Skin of body (tissue), 2 donors: Measurements from ENCODE around the gene ELFN1. TPM values are rescaled to one million over a fixed set of nuclear protein-coding genes. Genes with fewer than 3 reads are reported as not detected.
"Not testable (repeated sequence)": the region's sequence is repeated elsewhere in the genome, so short reads cannot be mapped to it uniquely, and the experiment has no call there.

Experiments used
- DNase-seq: peaks from one replicate; lab custom pipeline; 2025; lab: John Stamatoyannopoulos, UW
- total RNA-seq: library from RNA; depleted of rRNA; stranded (reverse); fragments of >200 nt; gene quantifications from one replicate; pipeline ENCODE4 v1.2.3, GENCODE V29; 2014

ELFN1 gene
- total RNA-seq, 1 donor from 2014 or later, result 3.1 TPM

- DNase-seq, result no peak
Observed at GRCh38 chr7:1707756-1708595, 37.9 kb downstream of the ELFN1 start.

DNA sequence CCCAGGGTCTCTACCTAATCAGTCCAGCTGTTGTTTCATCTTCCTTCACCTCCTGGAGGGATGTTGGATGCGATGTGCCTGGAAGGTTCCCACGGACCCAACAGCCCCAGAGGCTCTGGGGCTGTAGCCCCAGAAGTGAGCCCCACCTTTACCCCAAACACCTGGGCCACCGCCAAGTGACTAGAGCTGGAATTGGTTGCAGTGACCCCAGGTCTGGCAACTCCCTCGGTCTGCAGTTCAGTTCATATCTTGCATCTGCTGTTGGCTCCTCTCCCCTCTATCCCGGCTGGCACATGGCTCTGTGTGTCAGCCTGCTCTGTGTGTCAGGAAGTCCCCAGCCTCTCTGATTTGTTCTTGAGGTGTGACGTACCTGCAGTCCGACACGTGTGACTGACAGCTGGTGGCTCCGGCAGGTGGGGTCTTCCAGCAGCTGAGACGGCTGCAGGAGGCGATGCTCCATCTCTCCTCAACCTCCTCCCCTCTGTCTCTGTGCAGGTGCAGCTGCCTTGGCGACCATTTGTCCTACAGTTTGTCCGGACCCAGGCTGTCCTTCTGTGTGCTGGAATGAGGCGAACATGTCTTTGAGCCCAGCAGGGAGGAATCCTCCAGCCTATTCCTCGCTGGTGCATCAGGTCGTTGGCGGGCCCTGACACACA, 38.6 kb downstream of the ELFN1 start:
- DNase-seq, result no peak

DNA sequence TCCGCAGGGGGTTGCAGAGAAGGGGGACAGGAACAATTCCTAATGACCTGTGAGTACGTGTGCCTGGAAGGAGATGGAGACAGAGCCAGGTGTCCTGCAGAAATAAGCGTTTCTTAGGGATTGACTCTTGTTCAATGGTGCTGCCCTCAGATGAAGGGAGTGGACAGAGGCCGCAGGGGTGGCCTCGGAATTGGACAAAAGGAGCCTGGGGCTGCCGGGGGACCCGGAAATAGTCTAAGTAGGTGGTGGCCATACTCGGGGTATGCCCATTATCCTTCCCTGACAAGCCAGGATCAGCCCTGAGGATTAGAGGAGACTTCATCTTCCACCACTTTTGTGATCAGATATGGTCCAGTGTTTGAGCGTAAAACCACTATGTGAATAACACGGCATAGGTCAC, 39.2 kb downstream of the ELFN1 start:
- no peak for DNase-seq

DNA sequence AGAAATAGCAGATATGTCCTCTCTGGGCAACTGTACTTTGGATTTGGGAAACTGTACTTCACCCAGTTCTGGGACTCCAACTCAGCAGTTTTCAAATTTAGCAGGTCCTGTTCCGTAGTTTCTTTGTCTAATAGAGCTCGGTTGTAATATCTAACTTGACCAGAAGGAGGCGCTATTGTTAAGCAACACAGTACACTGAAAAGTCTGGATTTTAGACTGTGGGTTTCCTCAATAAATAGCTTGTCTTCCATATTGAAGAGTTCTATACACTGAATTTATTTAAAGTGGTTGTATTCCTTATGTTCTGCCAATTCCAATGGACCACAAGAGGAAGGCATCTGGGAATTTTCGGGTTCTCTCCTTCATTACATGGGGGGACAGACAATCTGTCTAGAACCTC, 39.8 kb downstream of the ELFN1 start:
- DNase-seq, result no peak

DNA sequence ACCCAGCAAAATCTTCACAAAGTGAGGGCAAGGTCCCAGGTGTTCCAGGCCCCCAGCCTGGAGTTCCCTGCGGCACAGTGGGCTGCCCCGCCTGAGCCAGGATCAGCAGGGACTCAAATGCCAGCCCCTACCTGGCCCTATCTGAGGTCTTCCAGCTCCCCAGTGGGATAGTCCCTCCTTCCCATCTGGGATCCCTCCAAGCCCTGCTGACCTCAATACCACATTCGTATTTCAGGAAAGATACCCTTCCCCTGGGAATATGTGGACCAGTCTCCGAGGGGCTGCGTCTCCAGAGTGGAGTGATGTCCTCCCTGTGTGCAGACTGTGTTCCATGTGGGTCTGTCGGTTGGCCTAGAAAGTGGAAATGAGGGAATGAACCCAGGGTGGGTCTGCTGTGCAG, 40.9 kb downstream of the ELFN1 start:
- DNase-seq, result no peak

GRCh38 chr7:1712907-1713501, 42.9 kb downstream of the ELFN1 start:
- no peak for DNase-seq

GRCh38 chr7:1713502-1714484, 43.7 kb downstream of the ELFN1 start:
- DNase-seq, result no peak

- no peak for DNase-seq
Observed at GRCh38 chr7:1714583-1715330, 44.7 kb downstream of the ELFN1 start.

DNA sequence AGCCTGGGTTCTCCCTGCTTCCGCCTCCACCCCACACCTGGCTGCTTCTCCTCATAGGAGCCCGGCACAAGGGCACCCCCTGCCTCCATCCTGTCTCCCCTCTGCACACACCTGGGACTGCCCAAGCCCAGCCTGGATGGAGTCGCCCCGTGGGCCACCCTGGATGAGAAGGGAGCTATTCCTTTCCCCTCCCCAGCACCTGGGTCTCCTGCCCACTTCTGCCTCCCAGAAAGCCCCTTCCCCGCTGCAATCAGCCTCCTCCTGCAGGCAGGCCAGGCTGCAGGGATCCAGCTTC, 45.2 kb downstream of the ELFN1 start:
- DNase-seq, result no peak

DNA sequence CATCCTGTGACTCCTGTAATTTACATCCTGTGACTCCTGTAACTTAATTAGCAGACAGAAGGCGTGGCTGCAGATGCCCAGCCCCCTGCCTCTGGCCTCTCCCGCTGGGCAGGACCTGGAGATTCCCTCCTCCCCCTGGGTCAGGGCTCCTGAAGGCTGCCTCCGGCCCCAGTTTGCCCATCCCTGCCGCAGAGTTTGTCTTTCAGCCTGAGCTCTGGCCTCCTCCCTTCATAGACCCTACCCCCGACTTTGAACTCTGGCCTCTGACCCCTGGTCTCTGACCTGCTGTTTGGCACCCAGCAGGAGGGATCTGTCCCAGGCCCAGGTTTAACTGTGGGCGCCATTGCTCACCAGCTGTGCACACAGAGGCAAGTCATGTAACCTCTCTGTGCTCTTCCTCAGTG, 45.6 kb downstream of the ELFN1 start:
- DNase-seq, result no peak

- DNase-seq, result no peak
Observed at GRCh38 chr7:1716263-1717094, 46.4 kb downstream of the ELFN1 start.

- DNase-seq, result no peak
Observed at GRCh38 chr7:1717095-1717483, 47.0 kb downstream of the ELFN1 start.

DNA sequence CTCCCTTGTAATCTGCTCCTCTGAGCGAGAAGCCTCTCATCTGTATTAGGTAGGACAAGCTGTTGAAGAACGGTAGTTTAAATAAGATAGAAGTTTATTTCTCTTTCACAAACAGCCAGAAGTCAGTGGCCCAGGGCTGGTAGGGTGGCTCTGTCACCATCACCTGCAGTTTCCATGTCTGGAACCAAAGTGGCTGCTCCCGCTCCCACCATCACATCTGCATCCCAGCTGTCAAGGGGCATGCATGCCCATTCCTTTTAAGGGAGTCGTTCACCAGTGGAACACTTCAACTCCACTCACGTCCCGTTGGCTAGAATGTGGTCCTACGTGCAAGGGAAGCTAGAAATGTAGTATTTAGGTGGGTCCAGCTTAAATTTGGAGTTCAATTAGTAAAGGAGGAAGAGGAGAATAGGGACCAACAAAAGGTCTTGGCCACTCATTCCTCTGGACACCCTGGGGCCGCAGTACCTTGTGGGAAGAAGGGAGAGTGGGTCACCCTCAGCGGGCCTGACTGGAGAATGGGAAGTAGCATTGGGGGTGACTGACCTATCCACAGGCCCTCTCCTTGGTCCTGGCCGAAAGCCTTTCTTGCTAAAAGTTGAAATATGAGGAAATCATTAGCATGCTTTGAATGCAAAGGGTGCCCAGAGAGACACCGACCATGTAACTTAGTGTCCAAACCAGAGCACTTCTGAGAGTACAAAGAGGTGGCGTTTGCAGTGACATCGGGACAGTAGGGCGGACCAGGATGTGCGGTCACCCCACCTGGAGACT, 48.0 kb downstream of the ELFN1 start:
- DNase-seq, result no peak

- not testable (repeated sequence) for DNase-seq
Observed at GRCh38 chr7:1718850-1719249, 48.8 kb downstream of the ELFN1 start.

DNA sequence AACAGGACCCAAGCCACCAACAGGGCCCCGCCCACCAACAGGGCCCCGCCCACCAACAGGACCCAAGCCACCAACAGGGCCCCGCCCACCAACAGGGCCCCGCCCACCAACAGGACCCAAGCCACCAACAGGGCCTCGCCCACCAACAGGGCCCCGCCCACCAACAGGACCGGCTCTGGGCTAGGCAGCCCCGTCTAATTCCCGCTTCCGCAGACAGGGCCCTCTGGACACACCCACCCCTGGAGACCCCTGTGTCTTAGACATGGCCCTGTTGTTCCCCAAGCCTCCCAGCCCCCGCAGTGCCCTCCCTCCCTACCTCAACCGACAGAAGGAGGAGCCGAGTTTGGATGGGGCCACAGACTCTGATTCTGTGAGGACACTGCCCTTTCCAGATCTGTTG, 49.2 kb downstream of the ELFN1 start:
- not testable (repeated sequence) for DNase-seq

- DNase-seq, result no peak
Observed at GRCh38 chr7:1719913-1720312, 49.8 kb downstream of the ELFN1 start.

DNA sequence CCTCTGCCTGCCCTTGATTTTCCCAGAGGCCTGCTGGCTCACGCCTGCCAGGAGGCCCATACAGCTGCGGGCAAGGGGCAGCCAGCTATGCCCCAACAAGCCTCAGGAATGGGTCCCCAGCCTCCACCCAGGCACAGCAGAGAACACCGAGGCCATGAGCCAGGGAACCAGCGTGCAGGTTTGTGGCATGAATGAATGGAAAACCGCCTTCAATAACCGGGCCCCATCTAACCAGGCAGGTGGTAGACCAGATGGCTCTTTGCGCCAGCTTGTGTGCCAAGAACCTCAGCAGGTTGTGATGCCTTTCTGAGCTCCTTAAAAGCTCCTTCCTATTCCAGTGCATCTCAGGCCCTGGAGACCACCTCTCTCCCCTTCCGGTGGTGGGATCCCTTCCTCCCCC, 50.2 kb downstream of the ELFN1 start:
- no peak for DNase-seq

DNA sequence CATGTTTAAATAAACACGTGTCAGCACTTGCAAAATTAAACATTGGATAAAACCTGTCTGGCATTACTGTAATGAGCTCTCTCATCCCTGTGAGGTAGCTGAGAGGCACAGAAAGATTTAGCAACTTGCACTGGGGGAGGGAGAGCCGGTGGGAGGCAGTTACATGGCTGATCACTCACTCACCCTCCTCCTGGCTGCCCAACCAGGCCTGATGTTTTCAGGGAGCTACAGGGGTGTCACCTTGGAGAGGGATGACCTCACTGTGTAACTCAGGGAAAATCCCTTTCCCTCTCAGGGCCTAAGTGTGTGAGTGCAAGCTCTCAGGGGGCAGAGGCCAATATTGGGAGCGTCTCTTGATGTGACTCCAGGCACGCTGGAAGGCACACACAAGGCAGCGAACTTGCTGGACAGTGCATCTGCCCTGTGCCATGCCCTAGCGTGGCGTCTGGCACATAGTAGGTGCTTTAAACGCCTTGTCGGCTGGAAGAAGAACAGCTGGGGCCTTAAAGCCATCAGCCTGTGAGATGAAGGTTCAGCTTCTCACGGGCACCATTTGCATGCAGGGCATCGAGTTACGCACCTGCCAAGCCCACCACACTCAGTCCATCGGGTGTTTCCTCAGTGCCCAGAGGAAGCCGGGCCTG, 51.1 kb downstream of the ELFN1 start:
- DNase-seq, result no peak

- DNase-seq, result no peak
Observed at GRCh38 chr7:1723254-1723653, 53.2 kb downstream of the ELFN1 start.
